Stimulated activated CD4-positive, alpha-beta T cell treated with anti-CD3 and anti-CD28 coated beads, TNF-alpha, amount 100 ng/mL, for 48 hours (primary cell): ENCODE results near the gene RNF214.

Source experiments
- DNase-seq, 3 donors: peaks; one replicate each; pipeline ENCODE4 v3.0.0-alpha.2; 2020; ENCODE audit warnings: low read depth in 3 of 3

Gene RNF214

DNA sequence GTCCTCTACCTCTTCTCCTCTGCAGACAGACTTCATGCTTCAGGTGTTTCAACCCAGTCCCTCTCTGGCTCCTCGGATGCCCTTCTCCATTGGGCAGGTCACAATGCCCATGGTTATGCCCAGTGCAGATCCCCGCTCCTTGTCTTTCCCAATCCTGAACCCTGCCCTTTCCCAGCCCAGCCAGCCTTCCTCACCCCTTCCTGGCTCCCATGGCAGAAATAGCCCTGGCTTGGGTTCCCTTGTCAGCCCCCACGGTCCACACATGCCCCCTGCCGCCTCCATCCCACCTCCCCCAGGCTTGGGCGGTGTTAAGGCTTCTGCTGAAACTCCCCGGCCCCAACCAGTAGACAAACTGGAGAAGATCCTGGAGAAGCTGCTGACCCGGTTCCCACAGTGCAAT, 49.4 kb downstream of the RNF214 start:
- no peak for DNase-seq

- DNase-seq = no peak
Observed at GRCh38 chr11:117282956-117283355, 50.5 kb downstream of the RNF214 start.

DNA sequence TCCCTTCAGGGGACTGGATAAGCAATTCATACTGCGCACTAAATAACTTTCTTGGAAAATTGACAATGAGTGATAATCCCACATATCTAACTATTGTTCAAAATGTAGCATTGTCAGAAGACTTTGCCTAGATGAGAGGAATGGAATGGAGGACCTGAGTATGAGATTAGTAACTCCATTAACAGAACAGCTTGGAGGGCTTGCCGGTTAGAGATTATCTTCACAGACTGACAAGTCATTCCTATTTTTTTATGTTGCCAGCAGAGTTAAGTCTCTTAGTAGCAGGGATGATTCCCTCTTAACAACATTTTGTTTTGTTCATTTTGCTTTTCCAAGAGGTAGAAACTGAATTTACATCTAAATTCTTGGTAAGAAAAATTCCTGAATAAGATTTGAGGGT, 51.6 kb downstream of the RNF214 start:
- DNase-seq = no peak

DNA sequence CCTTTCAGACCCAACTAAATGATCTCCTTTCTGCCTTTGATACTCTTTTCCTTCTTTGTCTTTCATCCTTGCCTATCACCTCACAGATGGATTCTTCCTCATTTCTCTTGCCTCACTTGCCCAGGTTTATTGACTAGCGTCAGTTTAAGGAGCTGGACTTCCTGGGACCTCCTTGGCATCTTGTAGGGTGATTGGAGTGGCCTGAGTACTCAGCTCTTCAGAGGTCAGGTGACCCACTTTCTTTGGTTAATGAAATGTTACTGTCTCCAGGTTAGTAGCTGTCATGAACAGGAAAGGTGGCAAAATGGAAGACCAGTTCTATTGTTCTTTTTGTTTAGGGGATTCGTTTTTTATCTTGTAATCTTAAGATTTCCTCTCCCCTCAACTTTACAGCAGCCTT, 54.1 kb downstream of the RNF214 start:
- DNase-seq = no peak

GRCh38 chr11:117287668-117288067, 55.2 kb downstream of the RNF214 start:
- no peak for DNase-seq

- no peak for DNase-seq
Observed at GRCh38 chr11:117289795-117290194, 57.3 kb downstream of the RNF214 start.

DNA sequence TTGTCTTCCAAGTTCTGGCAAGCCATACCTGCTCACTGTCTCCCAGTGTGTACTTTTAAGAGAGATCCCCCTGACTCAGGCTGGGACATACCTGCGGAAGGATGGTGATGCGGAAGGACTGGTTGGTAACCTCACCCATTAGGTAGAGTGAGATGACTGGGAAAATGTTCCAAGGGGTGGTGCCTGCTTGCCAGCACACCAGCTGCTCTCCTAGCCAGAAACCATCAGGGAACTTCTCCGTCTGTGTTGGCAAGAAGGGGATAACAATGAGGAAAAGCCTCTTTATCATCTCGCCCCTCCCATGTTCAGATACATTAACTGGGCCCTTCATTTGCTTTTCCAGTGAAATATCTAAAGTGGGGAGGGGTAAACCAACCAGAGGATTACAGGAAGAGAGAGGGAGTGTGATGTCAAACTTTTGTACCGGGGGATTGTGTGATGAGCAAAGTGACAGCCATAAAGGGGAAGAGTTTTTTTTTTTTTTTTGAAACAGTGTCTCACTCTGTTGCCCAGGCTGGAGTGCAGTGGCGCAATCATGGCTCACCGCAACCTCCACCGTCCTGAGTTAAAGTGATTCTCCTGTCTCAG, 58.4 kb downstream of the RNF214 start, which contains the start of gene BACE1-AS:
TSS of gene BACE1-AS (plus strand) at position 538 of the 588 bp plus-strand sequence.
- no peak for DNase-seq

GRCh38 chr11:117292616-117293015, 60.1 kb downstream of the RNF214 start:
- no peak for DNase-seq

DNA sequence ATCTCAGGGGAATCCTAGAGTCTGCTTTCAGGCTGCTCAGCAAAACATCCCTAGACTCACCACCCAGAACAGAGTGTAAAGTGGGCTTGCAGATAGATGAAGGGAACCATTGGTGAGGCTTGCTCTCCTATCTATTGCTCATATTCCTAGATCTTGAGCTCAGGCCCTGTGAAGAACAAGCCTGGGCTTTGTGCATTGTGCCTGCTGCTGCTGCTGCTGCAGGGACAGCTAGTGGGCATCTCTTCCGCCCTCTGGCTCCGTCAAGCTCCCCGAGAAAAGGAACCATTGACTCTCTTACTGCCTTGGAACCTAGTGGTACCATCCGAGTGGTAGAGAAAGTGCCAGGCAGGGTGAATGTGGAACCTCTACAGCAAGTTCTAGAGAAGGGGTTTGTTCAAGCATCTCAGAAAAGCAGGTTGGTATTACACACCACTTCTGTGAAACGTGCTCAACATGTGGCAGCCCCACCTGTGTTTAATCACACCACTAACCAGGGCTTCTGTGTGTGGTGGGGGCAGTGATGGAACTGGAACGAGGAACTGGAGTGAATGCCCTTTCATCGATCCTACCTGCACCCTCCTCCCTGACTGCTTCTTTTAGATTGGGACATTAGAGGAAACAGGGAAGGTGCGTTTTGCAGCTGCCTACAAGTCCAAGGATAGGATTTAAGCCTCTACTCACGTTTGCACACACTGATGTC, 63.1 kb downstream of the RNF214 start:
- no peak for DNase-seq

DNA sequence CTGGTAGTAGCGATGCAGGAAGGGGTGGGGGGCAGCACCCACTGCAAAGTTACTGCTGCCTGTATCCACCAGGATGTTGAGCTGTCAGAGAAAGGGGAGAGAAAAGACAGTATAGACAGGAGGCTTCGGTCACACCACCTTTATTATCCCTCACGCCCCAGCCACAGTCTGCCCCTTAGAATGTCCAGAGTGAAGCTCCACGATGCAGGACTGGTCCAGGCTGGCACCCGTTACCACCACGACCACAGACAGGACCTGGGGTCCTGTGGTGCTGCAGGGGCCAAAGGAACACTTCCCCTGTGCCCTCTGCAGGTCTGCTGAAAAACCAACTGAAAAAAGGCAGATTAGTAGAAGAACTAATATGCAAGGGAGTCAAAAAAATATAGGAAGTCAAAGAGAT, 64.4 kb downstream of the RNF214 start:
- DNase-seq = no peak

- DNase-seq = no peak
Observed at GRCh38 chr11:117298195-117298594, 65.7 kb downstream of the RNF214 start.

DNA sequence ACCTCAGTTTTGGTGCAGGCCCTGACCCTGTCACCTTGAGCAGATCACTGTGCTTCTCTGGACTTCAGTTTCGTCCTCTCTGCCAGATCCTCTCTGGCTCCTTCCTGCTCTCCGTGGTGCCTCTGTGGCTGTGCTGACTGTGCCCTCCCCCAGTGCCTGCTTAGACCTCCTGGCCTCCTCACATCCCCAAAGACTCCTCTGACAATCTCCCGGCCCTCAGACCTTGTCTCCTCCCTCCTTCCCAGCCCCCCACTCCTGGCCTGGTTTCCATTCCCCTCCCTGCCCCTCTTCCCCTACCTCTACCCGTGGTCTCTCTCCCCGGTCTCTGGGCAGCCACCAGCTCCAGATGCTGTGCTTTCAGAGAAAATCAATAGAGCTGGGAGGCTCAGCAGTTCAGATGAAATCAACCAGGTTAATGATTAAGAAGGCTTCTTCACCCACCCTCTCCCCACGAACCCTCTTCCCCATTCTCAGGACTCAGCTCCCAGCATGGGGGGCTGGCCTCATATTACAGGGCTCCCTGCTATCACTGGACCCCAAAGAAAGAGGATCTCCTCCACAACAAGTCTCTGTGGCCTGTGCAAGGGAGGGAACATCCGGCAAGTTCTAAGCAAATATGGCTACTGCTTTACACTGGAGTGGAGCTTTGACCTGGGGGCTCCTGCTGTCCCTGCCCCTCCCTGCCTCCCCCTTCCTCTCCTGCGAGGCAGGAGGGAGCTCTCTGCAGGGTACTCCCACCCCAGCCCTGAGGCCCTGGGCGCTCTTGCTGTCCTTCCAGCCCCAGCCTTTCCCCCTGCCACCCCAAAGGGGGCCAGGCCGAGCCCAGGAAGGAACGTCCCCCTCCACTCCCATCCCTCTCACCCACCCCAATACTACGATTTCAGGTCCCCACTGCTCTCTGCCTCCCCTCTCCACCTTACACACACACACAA, 67.1 kb downstream of the RNF214 start:
- DNase-seq = no peak

- no peak for DNase-seq
Observed at GRCh38 chr11:117300283-117300663, 67.8 kb downstream of the RNF214 start.

- no peak for DNase-seq
Observed at GRCh38 chr11:117300773-117301172, 68.3 kb downstream of the RNF214 start.

GRCh38 chr11:117302228-117302627, 69.8 kb downstream of the RNF214 start:
- no peak for DNase-seq

DNA sequence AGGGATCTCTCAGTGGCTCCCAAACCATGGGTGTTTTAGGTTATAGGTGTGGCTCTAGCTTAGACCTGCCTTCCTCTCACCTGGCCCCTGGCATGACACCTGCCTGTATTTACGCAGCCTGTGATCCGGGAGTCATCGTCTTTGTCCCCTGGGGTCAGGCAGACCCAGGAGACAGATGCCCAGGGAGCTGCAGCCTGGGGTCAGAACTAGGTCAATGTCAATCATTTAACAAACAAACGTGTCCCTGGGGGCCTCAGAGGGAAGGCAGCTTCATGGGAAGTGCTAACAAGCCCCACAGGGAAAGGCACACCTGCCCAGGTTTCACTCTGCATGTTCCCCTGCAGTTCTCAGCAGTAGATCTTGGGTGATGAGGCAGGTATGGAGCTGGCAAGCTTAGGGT, 70.6 kb downstream of the RNF214 start:
- DNase-seq = no peak

GRCh38 chr11:117303646-117304315, 71.3 kb downstream of the RNF214 start:
- DNase-seq = no peak

DNA sequence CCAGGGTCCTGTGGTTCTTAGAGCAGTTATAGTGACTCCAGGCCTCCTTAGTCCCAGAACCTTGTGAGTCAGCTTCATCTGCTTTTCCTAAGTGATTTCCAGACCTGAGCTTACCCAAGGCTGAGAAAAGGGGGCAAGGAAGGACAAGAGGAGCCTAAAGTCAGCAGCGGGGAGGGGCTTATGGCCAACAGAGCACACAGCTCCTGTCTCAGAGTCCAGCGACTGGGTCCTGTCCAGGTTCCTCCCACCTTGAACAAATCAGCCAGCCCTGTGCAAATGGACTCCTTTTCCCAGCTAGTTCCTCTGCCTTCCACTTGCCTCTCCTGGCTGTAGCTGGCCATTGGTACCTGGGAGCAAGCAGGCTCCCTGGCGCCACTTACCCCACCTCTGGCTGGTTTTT, 72.7 kb downstream of the RNF214 start:
- no peak for DNase-seq

DNA sequence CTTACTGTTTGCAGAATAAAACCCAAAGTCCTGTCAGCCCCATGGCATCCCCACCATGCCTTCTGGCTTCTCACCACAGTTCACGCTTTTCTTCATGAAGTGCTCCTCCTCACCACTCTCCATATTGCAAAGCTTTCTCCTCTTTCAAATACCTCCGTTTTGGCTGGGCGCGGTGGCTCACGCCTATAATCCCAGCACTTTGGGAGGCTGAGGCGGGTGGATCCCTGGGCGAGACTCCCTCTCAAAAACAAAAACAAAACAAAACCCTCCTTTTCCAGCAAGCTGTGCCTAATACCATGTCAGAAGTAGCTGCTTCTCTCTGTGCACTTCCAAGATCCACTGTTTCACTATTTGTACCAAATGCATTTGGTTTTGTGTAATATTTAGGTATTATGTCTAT, 76.8 kb downstream of the RNF214 start:
- no peak for DNase-seq

DNA sequence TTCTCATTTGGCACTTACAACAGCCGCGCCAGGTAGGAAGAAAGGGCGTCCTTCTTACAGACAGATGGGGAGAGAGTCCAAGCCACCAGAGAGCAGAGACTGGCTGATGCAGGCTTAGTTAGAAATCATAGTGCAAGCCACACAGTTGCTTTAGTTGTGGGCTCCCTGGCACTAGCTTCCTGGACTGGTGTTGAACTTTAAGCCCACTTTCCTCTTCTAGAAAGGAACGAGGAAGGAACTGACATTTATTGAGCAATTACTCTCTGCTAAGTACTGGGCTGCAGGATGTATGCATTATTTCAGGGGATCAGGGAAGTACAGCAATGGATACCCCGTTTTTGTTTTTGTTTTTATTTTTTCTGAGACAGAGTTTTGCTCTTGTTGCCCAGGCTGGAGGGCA, 80.6 kb downstream of the RNF214 start:
- DNase-seq = no peak

DNA sequence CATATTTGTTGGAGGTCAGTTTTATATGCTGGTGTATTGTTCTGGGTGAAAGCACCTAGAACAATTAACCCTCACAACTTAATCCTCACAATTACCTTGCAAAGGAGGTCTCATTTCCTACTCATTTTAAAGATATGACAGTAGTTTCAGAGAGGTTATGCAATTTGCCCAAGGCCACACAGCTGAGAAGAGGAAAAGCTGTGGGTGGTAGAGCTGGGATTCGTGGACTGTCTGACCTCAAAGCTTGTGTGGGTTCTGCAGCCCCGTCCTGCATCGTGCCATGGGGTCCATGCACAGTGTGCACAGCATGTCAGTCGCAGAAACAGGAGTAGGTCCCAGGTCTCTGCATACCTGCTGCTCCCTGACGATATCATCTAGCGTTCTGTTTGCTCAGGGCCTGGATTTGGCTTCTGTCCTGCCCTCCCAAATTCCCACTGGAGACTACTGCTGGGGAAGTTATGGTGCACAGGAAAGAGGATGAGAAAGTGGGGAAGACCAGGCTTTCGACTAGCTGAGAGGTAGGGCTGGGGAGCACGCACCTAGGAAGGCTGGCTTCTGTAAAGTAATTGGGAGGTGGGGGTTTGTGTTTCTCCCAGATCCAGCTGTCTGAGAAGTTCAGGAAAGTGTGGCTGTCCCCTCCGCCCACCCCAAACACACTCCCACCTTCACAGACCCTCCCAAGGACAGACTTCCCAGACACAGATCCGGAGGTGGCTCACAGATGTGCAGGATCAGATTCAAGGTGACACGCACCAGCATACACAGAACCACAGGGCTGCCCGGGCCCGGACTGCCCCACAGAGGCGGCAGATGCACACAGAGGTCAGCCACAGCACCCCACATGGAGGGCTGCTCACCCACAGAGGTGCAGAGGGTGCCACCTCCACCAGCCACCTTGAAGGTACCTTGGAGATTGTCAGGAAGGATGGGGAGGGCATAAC, 81.6 kb downstream of the RNF214 start:
- no peak for DNase-seq
